SK-N-SH treated with all-trans-retinoic acid at 6 μM for 48 hours (cell line): ENCODE results near the gene UBE2Q2.

Experiments used
- ARNTL ChIP-seq: fragments of 450-650 bp; formaldehyde crosslinking; IDR thresholded peaks from 2 replicates; pipeline ENCODE4 v1.5.0; 2020; ENCODE audit warnings: low read depth, mild to moderate bottlenecking, moderate library complexity, borderline replicate concordance
- PPARA ChIP-seq: fragments of 250-450 bp; sonication (Bioruptor Pico); IDR thresholded peaks from 2 replicates; pipeline ENCODE4 v1.5.0; 2020; ENCODE audit warnings: mild to moderate bottlenecking, borderline replicate concordance
- RARB ChIP-seq: fragments of 250-450 bp; sonication (Bioruptor Pico); IDR thresholded peaks from 2 replicates; pipeline ENCODE4 v1.8.0; 2021; ENCODE audit warnings: mild to moderate bottlenecking, moderate library complexity
- ZFP30 ChIP-seq: fragments of 450-650 bp; formaldehyde crosslinking; IDR thresholded peaks from 2 replicates; pipeline ENCODE4 v1.5.0; 2022; ENCODE audit warnings: mild to moderate bottlenecking, moderate library complexity

DNA sequence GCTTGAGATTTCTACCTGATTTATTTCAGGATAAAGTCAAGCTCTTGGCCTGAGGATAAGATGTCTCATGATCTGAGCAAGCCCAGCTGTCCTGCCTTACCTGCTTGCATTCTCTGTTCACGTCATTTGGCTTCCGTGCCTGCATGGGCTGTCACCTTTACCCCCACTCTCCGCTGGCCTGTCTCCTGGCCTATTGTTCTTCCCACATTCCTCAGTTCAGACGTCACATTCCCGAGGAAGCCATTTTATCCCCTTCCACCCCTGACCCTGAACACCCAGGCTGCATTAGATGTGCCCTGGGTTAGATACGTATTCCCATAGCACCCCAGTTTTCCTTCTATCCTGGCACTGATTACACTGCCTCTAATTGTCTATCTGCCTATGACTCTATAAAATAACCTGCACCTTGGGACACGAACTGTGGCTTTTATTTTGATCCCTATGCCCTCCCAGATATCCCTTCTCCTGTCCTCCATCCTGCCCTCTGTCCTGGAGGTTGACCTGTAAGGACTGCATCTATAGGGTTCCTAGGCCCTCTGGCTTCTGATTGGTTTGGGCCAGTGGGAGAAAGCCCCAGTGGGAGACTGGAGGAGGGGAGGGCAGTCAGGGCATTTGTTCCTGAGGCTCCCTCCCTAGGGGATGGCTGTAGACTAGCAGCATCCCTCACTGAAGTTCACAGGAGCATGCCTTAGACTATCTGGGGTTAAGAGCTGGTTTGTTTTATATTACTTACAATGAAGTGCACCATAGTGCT, 19.2 kb upstream of the UBE2Q2 start:
- TF ChIP-seq RARB (CRISPR knock-in tag): no peak
- no peak for TF ChIP-seq ZFP30 (CRISPR knock-in tag)
- no peak for TF ChIP-seq PPARA (CRISPR knock-in tag)
- TF ChIP-seq ARNTL (CRISPR knock-in tag): no peak
